Stimulated activated naive CD8-positive, alpha-beta T cell treated with anti-CD3 and anti-CD28 coated beads, Interleukin-15, amount 100 ng/mL, for 72 hours (primary cell): ENCODE results near the gene DCTN3.

Source experiments
- ATAC-seq: fragments of 150-1000 bp; cut with Tn5 transposase; 2 replicates; pipeline ENCODE4 v1.10.0; 2021; ENCODE audit warnings: mild to moderate bottlenecking, moderate library complexity
- DNase-seq, 2 donors: peaks; one replicate each; pipeline ENCODE4 v3.0.0; 2021 to 2022
- H3K27ac Mint-ChIP-seq, 2 donors: one replicate each; pipeline ENCODE4 v1.8.0; 2022; ENCODE audit warnings: mild to moderate bottlenecking in 2 of 2, mixed read lengths in 2 of 2, moderate library complexity in 2 of 2
- H3K27me3 Mint-ChIP-seq: one replicate; pipeline ENCODE4 v1.8.0; 2022; ENCODE audit warnings: mixed read lengths
- H3K4me1 Mint-ChIP-seq: one replicate; pipeline ENCODE4 v1.8.0; 2022; ENCODE audit warnings: mild to moderate bottlenecking, mixed read lengths
- H3K4me3 Mint-ChIP-seq, 2 donors: one replicate each; pipeline ENCODE4 v1.8.0; 2022; ENCODE audit warnings: mild to moderate bottlenecking in 2 of 2, mixed read lengths in 2 of 2, moderate library complexity in 1 of 2
- H3K9me3 Mint-ChIP-seq, 2 donors: one replicate each; pipeline ENCODE4 v1.8.0; 2022; ENCODE audit warnings: mixed read lengths in 2 of 2

DCTN3 gene

DNA sequence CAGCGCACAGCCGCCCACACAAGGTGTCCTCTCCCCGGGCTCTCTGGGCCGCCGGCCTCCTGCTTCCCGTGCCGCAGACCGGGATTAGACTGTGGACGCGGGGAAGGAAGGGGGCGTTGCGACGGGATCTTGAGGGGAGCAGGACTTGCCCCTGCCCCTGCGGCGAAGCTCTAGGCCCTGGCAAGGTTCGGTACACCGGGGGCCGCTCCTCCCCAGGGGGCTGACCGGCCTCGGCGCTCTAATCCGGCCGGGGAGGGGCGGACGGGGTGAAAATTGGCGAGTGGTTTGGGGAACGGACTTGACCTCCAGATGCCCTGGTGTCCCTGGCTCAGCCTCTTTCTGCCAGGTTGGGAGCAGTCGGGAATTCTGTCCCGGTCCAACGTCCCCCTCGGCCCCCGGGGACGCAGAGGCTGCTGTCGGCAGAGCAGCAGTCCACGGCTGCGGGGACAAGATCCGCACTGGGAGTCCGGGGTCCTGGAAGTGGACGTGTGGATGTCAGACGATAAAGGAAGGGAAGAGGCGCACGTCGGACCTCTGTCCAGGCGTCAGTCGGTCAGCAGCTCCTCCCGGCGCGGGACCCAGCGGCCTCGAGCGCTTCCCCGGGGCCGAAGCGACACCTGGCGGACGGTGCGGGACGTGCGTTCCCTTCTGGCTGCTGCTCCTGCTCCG lies 28.9 kb downstream of the DCTN3 start:
- Mint-ChIP-seq H3K27ac (no peak overlapping the region), H3K4me1 (peaks cover 48% of the 10 kb centered on the region), H3K27me3 (peaks cover 79% of the 10 kb centered on the region), H3K4me3 (peak overlapping the region; percentile 73 to 84), H3K9me3 (no peaks in the 10 kb centered on the region)
- ATAC-seq, result peak; percentile 79
- DNase-seq, result peak; percentile 79 to 81

DNA sequence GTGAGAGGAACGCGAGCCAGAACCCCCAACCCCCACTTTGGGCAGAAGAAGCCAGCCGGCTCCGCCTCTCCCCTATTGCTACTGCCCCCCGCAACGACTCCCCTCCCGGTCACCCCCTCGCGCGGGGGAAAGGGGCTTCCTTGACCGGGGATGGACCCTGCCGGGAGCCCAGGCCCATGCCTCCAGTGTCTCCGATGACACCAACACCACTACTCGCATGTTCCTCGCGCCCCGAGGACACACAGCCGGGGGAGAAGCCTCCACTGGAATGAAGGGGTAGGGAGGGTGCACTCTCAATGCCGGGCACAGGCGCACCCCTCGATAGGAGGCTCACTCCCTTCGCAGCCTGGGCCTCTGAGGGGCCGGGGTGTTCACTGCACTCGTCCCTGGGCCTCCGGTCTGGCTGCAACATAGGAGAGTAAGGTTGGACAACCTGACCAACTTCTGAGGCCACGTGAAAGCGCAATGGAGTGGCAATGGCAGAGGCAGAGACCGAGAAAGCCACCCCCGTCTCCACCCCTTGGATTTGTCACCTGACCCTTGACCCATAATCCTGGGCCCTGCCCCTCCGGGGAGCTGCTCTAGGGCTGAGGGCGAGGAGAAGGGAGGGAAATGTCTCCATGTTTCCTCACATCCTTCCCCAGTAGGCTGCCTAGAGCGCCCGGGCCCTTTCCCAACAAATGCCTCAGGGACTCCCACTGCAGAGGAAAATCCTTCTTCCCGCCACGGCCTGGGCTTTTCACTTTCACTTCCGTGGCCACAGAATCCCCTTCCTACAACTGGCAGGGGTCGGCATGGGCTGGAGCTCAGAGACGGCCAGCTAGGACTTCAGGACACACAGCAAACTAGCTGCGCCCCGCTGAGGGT lies 29.7 kb downstream of the DCTN3 start:
- no peak overlapping the region for H3K27ac Mint-ChIP-seq

DNA sequence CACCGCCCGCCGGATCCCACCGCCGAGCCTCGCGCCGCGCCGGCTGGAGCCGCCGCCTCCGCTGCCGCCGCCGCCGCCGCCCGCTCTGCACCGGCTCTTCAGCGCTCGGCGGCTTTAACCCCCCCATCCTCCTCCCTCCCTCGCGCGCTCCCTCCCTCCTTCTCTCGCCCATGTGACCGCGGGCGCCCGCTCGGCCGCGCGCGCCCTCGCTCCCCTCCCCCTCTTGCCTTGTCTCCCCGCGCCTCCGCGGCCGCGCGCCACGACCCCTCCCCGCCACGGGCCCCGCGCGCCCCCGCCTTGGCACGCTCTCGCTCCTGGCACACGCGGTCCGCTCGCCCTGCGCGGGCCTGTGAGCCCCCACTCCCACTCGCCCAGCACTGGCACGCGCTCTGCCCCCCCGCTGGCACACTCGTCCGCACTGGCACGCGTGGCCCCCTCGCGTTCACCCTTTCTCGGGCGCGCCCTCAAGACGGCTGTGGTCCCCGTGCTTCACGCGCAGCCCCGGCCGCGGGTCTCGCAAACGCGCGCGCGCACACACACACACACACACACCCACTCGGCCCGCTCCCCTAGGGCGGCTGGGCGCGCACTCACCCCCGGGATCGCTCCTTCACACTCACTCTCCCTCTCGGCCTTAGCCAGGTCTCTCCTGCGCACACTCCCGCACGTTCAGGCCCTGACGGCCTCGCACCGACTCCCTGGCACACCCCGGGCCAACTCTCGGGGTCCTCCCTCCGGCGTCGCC lies 30.5 kb downstream of the DCTN3 start, which contains the start of gene CNTFR:
TSS of gene CNTFR (minus strand) at position 89 of the 745 bp plus-strand sequence. CDS start 20,743 bp downstream, outside the sequence.
- ATAC-seq, result peak; percentile 31
- peak within 1 kb of the TSS; percentile 73 to 84 for H3K4me3 Mint-ChIP-seq
- DNase-seq, result no peak
- H3K4me1 Mint-ChIP-seq, result peaks cover 48% of the 10 kb centered on the region
- peaks cover 89% of the 10 kb centered on the region for H3K27me3 Mint-ChIP-seq
- H3K9me3 Mint-ChIP-seq, result no peaks in the 10 kb centered on the region
- peak within 1 kb of the TSS in 1 of 2 donors; percentile 13 for H3K27ac Mint-ChIP-seq

More for the DNA sequence above, 29.7 kb downstream of the DCTN3 start:
- DNase-seq, result peak in 1 of 2 donors; percentile 21
- H3K27me3 Mint-ChIP-seq, result peaks cover 81% of the 10 kb centered on the region
- H3K9me3 Mint-ChIP-seq, result no peaks in the 10 kb centered on the region
- peak; percentile 25 for ATAC-seq
- H3K4me3 Mint-ChIP-seq, result peak overlapping the region; percentile 73 to 84
- peaks cover 48% of the 10 kb centered on the region for H3K4me1 Mint-ChIP-seq

DNA sequence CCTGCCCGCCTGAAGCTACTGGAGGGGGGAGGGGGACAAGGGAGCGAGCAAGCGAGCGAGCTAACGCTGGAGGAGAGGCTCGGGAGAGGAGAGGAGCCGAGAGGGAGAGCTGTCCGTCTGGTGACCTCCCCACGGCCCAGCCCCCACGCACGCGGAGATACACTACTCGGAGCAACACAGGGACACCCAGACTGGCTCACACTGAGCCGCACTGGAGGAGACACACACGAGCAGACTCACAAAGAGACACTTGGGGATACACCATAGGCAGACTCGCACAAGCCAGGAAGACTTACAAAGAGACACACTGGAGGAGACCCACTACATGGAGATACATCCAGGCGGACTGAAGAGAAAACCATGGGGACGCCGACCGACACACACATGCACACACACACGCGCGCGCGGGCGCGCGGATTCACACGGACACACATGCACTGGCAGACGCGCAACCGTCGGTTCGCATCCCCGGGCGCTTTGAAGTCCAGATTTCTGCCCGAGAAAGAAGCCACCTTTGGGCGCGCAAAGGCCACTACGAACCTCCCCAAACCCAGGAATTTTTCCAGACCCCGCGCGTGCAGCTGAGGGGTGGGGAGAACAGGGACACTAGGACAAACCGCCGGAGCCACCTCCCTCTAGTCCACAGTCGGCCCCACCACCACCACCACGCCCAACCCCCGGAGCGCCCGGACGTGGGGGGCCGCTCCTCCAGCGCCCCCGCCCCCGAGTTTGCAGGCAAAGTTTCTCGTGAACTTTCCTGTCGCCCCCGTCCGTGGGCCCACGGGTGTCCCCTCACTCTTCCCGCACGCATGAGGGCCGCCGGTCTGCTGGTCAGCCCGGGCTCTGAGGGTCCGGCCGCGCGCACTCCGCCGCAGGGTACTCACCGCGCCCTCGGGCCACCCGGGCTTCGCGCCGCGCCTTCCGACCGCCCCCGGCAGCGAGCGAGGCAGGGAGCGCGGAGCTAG lies 31.3 kb downstream of the DCTN3 start:
- Mint-ChIP-seq H3K4me1 (peaks cover 48% of the 10 kb centered on the region), H3K9me3 (no peaks in the 10 kb centered on the region), H3K4me3 (peak overlapping the region; percentile 9 to 56), H3K27ac (no peak overlapping the region), H3K27me3 (peaks cover 97% of the 10 kb centered on the region)
- ATAC-seq (no peak), DNase-seq (no peak)

DNA sequence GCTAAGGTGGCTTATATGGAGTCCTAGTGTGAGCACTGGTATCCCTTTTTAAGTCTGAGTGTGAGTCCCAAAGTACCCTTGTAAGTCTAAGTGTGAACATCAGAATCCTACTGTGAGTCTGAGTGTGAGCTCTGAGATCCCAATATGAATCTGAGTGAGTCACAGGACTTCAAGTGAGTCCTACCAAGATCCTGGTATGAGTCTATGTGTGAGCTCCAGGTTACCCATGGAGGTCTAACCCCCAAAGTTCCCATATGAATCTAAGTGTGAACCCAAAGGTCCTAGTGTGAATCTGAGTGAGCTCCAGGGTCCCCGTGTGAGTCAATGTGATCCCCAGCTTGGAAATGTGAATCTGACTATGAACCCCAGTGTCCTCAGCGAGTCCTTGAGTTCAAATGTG lies 33.0 kb downstream of the DCTN3 start:
- Mint-ChIP-seq H3K4me3 (no peak overlapping the region), H3K4me1 (peaks cover 36% of the 10 kb centered on the region), H3K27ac (no peak overlapping the region), H3K27me3 (peaks cover 82% of the 10 kb centered on the region), H3K9me3 (no peaks in the 10 kb centered on the region)
- DNase-seq, result no peak
- ATAC-seq, result no peak

DNA sequence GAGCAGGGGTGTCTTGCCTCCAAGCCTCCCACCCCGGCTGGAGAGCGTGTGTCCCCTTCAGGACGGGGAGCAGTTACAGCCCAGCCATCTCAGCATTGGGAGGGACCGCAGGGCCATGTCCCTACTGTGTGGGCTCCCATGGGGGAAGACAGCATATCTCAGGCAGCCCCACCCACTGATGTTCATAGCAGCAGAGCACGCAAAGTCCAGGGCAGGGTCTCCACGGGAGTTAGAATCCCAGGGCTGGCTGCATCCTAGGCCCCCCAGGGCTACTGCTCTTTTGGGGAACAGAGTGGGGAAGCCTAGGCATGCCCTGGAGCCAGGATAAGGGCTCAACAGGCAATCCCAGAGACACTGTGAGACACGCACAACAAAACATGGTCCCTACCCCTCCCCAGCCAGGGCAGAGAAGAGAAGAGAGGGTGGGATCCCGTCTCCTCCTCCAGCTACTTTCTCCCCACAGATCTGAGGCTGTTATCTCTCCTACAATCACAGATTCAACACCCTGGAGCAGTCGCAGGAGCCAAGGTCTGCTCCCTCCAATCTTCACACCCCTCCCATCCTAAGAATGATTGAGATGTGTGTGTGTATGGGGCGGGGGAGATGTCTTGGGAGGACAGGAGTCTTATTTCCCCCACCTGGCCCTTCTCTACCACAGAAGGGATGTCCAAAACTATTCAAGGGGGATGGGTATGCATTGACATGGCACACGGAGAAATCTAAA lies 34.2 kb downstream of the DCTN3 start:
- ATAC-seq (no peak), DNase-seq (no peak)
- no peak overlapping the region for H3K27ac Mint-ChIP-seq
- no peaks in the 10 kb centered on the region for H3K9me3 Mint-ChIP-seq
- H3K27me3 Mint-ChIP-seq, result peaks cover 73% of the 10 kb centered on the region
- no peak overlapping the region for H3K4me3 Mint-ChIP-seq
- peaks cover 25% of the 10 kb centered on the region for H3K4me1 Mint-ChIP-seq

DNA sequence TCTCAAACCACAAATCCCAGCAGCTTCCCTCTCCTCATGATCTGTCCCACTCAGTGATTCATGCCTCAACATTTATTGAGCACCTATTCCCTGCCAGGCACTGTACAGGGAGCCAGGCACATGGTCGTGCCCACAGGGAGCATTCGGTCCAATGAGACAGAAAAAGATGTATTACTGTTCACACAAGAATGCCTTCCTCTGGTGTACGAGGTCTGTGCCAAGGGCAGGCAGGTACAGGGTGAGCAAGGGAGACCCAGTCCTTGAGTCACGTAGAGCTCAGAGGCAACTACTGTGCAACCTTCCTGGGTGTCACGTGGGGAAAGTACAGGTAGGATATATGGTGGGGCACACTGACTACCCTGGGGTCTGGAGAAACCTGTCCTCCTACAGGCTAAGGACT lies 35.3 kb downstream of the DCTN3 start:
- Mint-ChIP-seq H3K27ac (no peak overlapping the region), H3K27me3 (peaks cover 73% of the 10 kb centered on the region), H3K4me3 (no peak overlapping the region), H3K9me3 (no peaks in the 10 kb centered on the region), H3K4me1 (peaks cover 13% of the 10 kb centered on the region)
- ATAC-seq (no peak), DNase-seq (no peak)

DNA sequence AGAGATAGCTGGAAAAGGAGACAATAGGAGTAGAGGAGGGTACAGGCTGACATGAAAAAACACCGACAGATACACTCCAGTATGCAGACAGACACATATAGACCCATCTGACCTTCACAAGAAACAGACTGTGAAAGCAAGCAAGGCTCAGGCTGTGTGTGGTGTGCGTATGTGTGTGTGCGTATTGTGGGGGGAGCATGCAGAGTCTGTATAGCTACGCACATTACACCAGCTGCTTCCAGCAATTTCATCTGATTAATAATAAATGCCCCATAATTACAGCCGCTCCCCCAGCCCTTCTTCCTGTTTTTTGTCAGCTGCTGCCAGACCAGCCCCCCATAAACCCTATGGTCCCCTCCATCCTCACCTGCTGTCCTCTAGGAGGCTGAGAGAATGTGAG lies 37.5 kb downstream of the DCTN3 start:
- H3K9me3 Mint-ChIP-seq, result no peaks in the 10 kb centered on the region
- no peak for ATAC-seq

DNA sequence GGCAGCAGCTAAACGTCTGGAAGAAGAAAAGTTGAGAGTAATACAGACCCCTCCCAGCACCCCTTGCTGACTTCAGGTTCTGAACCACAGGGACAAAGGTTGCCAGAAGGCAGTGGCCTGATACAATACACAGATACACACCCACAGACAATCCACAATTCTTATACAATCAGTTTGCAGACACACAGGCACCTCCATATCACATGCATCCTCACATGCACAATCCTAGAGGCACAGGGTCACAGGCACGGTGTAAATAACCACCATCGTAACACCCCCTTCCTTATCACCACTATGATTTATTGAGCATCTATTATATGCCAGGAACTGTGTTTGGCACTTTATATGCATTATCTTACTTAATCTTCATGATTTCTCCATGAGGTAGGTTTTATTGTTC lies 39.0 kb downstream of the DCTN3 start:
- no peak for ATAC-seq
- DNase-seq, result no peak
- H3K27me3 Mint-ChIP-seq, result peaks cover 73% of the 10 kb centered on the region
- no peak overlapping the region for H3K27ac Mint-ChIP-seq
- H3K9me3 Mint-ChIP-seq, result no peaks in the 10 kb centered on the region
- H3K4me1 Mint-ChIP-seq, result peaks cover 14% of the 10 kb centered on the region
- H3K4me3 Mint-ChIP-seq, result no peak overlapping the region

More for the DNA sequence above, 37.5 kb downstream of the DCTN3 start:
- Mint-ChIP-seq H3K4me1 (peaks cover 6% of the 10 kb centered on the region), H3K27me3 (peaks cover 73% of the 10 kb centered on the region), H3K4me3 (no peak overlapping the region), H3K27ac (no peak overlapping the region)
- DNase-seq, result no peak

DNA sequence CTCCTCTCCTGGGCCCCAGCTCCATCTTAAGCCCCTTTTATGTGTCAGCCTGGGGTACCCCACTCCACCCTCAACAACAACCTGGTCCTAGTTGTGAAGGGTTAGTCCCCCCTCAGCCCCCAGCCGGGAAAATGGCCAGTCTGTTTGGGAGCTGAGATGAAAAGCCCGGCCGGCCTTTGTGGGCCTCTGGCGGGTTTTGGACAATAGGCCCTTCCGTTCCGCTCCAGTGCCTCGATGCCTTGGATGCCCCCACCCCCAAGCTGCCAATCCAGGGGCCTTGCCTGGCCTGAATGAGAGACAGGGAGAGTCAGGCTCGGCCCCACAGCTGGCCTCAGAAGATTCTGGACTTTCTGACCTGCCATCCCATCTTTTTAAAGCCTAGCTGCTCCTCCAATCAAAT lies 39.9 kb downstream of the DCTN3 start:
- Mint-ChIP-seq H3K4me3 (no peak overlapping the region), H3K27ac (no peak overlapping the region), H3K27me3 (peaks cover 73% of the 10 kb centered on the region), H3K9me3 (no peaks in the 10 kb centered on the region), H3K4me1 (peaks cover 14% of the 10 kb centered on the region)
- DNase-seq, result no peak
- ATAC-seq, result no peak

DNA sequence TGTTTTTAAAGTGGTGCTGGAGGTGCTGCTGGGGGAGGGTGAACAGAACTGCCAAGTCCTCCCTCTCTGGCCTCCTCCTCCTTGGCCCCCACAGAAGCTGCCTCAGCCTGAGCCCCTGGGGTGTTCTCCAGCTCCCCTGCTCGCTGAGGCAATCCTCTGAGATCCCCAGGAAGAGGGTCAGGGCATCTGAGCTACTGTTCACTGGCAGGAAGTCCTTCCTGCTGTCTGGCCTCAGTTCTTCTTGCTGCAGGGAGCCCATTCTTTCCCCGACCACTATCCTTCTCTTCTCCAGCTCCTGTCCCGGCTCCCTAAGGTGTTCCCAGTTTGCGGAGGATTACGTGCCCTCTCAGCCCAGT lies 40.5 kb downstream of the DCTN3 start:
- no peak for DNase-seq
- peaks cover 14% of the 10 kb centered on the region for H3K4me1 Mint-ChIP-seq
- no peak overlapping the region for H3K27ac Mint-ChIP-seq
- no peak overlapping the region for H3K4me3 Mint-ChIP-seq
- H3K9me3 Mint-ChIP-seq, result no peaks in the 10 kb centered on the region
- H3K27me3 Mint-ChIP-seq, result peaks cover 73% of the 10 kb centered on the region
- no peak for ATAC-seq

DNA sequence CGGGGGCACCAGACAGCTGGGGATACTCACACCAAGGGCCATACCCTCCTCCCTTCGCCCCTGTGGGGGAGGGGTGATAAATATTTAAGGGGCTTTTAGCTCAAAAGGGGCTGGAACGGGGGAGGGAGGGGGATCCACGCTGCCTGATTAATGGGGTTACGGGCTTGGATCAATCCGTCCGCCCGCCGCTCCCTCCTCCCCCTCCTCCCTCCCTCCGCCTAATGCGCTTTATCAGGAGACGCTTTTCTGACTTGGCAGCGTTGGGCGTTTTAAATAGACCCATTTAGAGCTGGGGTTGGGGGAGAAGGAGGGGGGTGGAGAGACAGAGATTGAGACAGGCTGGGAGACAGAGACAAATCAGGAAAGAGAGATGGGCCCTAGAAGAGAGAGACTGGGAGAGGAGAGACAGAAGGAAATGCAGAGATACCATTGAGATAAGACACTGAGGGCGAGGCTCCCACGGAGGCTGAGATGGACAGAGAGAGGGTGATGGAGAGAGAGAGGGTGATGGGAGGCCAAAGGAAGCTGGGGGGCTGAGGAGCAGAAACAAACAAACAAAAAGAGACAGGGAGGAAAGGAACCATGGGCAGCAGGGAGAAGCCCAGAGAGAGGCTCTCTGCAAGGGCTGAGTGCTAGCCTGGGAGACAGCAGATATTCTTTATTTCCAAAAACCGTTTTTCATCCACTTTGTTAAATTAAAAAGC lies 41.0 kb downstream of the DCTN3 start:
- Mint-ChIP-seq H3K4me1 (peaks cover 14% of the 10 kb centered on the region), H3K27me3 (peaks cover 73% of the 10 kb centered on the region), H3K9me3 (no peaks in the 10 kb centered on the region), H3K27ac (no peak overlapping the region), H3K4me3 (no peak overlapping the region)
- no peak for ATAC-seq
- DNase-seq, result no peak

DNA sequence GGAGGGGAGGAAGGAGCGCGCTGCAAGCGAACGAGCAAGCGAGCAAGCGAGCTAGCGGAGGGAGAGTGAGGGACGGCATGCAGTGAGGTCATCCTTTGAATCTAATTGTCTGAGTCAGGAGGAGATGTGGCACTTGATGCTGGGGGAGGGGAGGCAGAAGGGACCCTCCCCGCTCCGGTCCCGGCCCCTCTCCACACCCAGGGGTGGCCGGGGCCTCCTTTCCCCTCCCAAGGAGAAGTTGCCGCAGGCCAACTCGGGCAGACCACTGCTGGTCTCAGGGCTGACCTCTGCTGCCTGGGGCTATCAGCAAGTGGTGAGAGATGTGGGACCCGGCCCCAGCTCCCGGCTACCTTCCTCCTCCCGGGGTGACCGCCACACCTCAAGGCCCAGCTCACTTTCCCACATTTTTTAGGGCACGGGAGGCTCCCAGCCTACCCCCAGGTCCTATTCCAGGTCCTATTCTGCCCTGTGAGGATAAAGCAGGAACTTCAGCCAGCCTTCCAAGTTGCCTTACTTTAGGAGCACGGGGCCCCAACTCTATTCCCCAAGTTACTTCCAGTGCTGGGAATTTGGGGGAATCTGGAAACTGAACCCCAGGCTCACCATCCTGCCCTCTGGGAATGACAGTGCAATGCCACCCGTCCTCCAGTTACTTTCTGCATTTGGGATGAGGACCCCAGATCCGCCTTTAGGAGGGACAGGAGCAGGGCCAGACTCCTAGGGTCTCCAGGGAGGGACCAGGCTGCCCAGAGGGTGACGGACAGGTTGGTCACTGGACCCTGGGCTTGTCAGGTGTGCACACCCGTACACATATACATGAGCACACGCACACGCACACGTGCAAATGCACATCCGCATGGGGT lies 41.8 kb downstream of the DCTN3 start:
- no peak overlapping the region for H3K4me3 Mint-ChIP-seq
- ATAC-seq, result peak; percentile 58
- peaks cover 77% of the 10 kb centered on the region for H3K27me3 Mint-ChIP-seq
- peak in 1 of 2 donors; percentile 21 for DNase-seq
- no peak overlapping the region for H3K27ac Mint-ChIP-seq
- H3K9me3 Mint-ChIP-seq, result no peaks in the 10 kb centered on the region
- H3K4me1 Mint-ChIP-seq, result peaks cover 14% of the 10 kb centered on the region
